Neuronal stem cell (in vitro differentiated cells): Measurements from ENCODE around the gene ZNF146.

Experiments
- DNase-seq: peaks from one replicate; pipeline ENCODE4 v3.0.0-alpha.2; 2013; ENCODE audit warnings: low spot score
- H2AFZ ChIP-seq: one replicate; pipeline ENCODE4 v1.6.1; 2013; ENCODE audit warnings: mild to moderate bottlenecking, low read length, inconsistent platforms
- H2AK5ac ChIP-seq: 2 replicates; pipeline ENCODE4 v1.6.1; 2013; ENCODE audit warnings: low read depth, mild to moderate bottlenecking, inconsistent platforms, low read length, moderate library complexity, mixed read lengths
- H2BK120ac ChIP-seq: 2 replicates; pipeline ENCODE4 v1.6.1; 2013; ENCODE audit warnings: low read depth, mild to moderate bottlenecking, inconsistent platforms, low read length, moderate library complexity, mixed read lengths
- H2BK12ac ChIP-seq: one replicate; pipeline ENCODE4 v1.6.1; 2013; ENCODE audit warnings: low read length, inconsistent platforms
- H2BK15ac ChIP-seq: 2 replicates; pipeline ENCODE4 v1.6.1; 2013; ENCODE audit warnings: mild to moderate bottlenecking, low read length, inconsistent platforms, mixed read lengths
- H2BK5ac ChIP-seq: one replicate; pipeline ENCODE4 v1.6.1; 2013; ENCODE audit warnings: inconsistent platforms, mild to moderate bottlenecking, low read length, moderate library complexity
- H3K14ac ChIP-seq: one replicate; pipeline ENCODE4 v1.6.1; 2013; ENCODE audit warnings: low read length, inconsistent platforms
- H3K18ac ChIP-seq: 2 replicates; pipeline ENCODE4 v1.6.1; 2013; ENCODE audit warnings: low read length, inconsistent platforms
- H3K23ac ChIP-seq: 2 replicates; pipeline ENCODE4 v1.6.1; 2013; ENCODE audit warnings: low read depth, mild to moderate bottlenecking, mixed read lengths, low read length, inconsistent platforms; ENCODE audit not compliant: poor library complexity
- H3K27ac ChIP-seq: replicated peaks from 3 replicates; pipeline ENCODE4 v1.5.1; 2013; ENCODE audit warnings: low read length, inconsistent platforms
- H3K27me3 ChIP-seq, 3 experiments: 2 replicates each; pipeline ENCODE4 v1.6.1; 2013; ENCODE audit warnings: low read length in 3 of 3, mild to moderate bottlenecking in 2 of 3, inconsistent platforms in 1 of 3, low read depth in 1 of 3, mixed read lengths in 1 of 3, moderate library complexity in 1 of 3; ENCODE audit not compliant: control insufficient read depth in 3 of 3, insufficient read depth in 3 of 3
- H3K36me3 ChIP-seq, 2 donors: replicated peaks in 1 of 2; 2 replicates each; pipeline ENCODE4 v1.6.1; 2013; ENCODE audit warnings: low read length in 2 of 2; ENCODE audit not compliant: control insufficient read depth in 2 of 2, insufficient read depth in 2 of 2
- H3K4ac ChIP-seq: 2 replicates; pipeline ENCODE4 v1.6.1; 2013; ENCODE audit warnings: inconsistent platforms, mild to moderate bottlenecking, low read length, moderate library complexity
- H3K4me1 ChIP-seq, 2 donors: 1 replicate in 1 of 2; 2 replicates in 1 of 2; pipeline ENCODE4 v1.6.1; 2013; ENCODE audit warnings: low read length in 2 of 2, low read depth in 1 of 2; ENCODE audit not compliant: control insufficient read depth in 2 of 2, insufficient read depth in 1 of 2
- H3K4me2 ChIP-seq: one replicate; pipeline ENCODE4 v1.6.1; 2013; ENCODE audit warnings: mild to moderate bottlenecking, low read length, inconsistent platforms; ENCODE audit not compliant: insufficient read depth, poor library complexity, severe bottlenecking
- H3K4me3 ChIP-seq, 2 donors: 2 replicates each; pipeline ENCODE4 v1.5.1; 2013; ENCODE audit warnings: low read length in 2 of 2, mild to moderate bottlenecking in 2 of 2, inconsistent platforms in 1 of 2, moderate library complexity in 1 of 2
- H3K79me1 ChIP-seq: one replicate; pipeline ENCODE4 v1.6.1; 2013; ENCODE audit warnings: low read depth, mild to moderate bottlenecking, inconsistent platforms, low read length, moderate library complexity
- H3K9ac ChIP-seq: one replicate; pipeline ENCODE4 v1.6.1; 2013; ENCODE audit warnings: mild to moderate bottlenecking, low read depth, low read length, inconsistent platforms; ENCODE audit not compliant: poor library complexity
- H3K9me3 ChIP-seq, 2 donors: replicated peaks in 1 of 2; 2 replicates each; pipeline versions ENCODE3 to v1.6.1; 2013; ENCODE audit warnings: low read length in 2 of 2, mild to moderate bottlenecking in 2 of 2, inconsistent platforms in 1 of 2, low read depth in 1 of 2, mixed read lengths in 1 of 2, moderate library complexity in 1 of 2; ENCODE audit not compliant: control insufficient read depth in 2 of 2, insufficient read depth in 1 of 2
- H4K8ac ChIP-seq: one replicate; pipeline ENCODE4 v1.6.1; 2013; ENCODE audit warnings: low read depth, mild to moderate bottlenecking, inconsistent platforms, low read length, moderate library complexity
- H4K91ac ChIP-seq: one replicate; pipeline ENCODE4 v1.6.1; 2013; ENCODE audit warnings: low read length, low read depth, mild to moderate bottlenecking, inconsistent platforms; ENCODE audit not compliant: poor library complexity
- WGBS, 2 donors: extraction: QIAGEN DNeasy Blood & Tissue Kit; methylation state at CpG; one replicate each; pipeline ENCODE4 v1.1.7; 2013; ENCODE audit warnings: missing lambda C conversion rate in 2 of 2, mixed read lengths in 1 of 2; ENCODE audit not compliant: insufficient read length in 2 of 2, insufficient replicate concordance in 1 of 2; ENCODE audit errors: extremely low coverage in 2 of 2; 5-methylcytosine and 5-hydroxymethylcytosine counted together

Gene ZNF146

DNA sequence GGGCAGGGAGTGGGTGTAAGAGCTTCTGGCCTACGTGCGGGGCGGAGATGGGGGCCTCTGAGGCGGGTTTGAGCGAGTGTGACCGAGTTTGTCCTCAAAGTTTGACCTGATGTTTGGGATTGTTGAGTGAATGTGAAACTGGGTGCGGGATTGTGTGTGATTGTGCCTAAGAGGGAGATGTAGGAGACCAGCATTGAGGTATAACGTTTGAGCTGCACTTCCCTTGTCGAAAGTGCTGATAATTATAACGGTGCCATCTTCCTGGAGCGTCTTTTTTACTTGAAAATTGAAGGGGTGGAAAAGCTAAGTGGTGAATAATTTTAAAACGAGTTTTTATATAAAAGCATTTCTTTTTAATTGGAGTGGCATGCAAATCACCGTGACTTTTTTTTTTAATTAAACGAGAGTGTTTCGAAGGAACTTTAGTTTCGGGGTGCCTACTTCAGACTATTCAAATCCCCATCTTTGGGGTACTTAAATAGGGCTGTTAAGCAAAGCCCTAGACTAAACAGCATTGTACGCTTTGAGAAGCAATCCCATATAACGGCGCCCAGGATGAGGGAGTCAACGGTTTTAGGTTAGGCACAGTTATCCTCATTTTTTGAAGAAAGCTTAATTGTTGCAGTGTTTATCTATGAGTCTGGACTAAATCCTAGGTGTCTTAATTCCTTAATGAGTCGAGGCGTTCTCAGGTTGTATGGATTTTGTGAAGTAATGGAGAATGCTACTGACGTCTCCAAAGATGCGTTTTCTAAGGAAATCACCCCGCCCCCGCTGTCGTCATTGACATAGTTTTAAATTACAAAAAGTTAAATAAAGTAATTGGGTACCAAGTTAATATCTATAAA, 594 bp downstream of the ZNF146 start:
- Histone ChIP-seq H3K27me3 (no peaks in the 10 kb centered on the region), H3K14ac (no peak overlapping the region), H3K4ac (no peak overlapping the region), H2BK15ac (no peak overlapping the region), H3K23ac (peak overlapping the region; percentile 95), H3K9ac (peak overlapping the region; percentile 63), H3K4me1 (peaks cover 5 to 6% of the 10 kb centered on the region in 2 donors), H3K9me3 (peaks cover 0 to 40% of the 10 kb centered on the region in 2 donors), H2BK12ac (no peak overlapping the region), H2AFZ (peak overlapping the region; percentile 47), H3K36me3 (peaks cover 5 to 40% of the 10 kb centered on the region in 2 donors), H3K18ac (peak overlapping the region; percentile 99), H2AK5ac (no peak overlapping the region), H2BK5ac (peak overlapping the region; percentile 98), H3K79me1 (peaks cover 5% of the 10 kb centered on the region), H4K91ac (peak overlapping the region; percentile 47), H3K27ac (peak overlapping the region; percentile 77), H3K4me3 (peak overlapping the region; percentile 80 to 92), H2BK120ac (no peak overlapping the region), H3K4me2 (peak overlapping the region; percentile 64), H4K8ac (no peak overlapping the region)
- WGBS, 2 donors: no CpG with 5 or more reads among the region's 27 CpGs
- DNase-seq: peak; percentile 5

DNA sequence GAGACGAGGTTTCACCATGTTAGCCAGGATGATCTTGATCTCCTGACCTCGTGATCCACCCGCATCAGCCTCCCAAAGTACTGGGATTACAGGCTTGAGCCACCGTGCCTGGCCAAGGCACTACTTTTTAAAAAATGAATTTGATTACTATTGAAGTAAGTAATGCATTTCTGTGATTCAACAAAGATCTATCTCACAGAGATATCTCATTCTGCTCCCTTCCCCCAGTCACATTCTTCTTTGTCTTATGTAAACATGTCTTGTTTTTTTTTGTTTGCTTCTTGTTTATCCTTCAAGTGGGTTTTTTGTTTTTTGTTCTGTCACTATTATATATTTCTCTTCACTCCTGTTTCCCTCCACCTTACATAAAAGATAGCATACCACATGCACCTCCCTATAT, 6.6 kb downstream of the ZNF146 start:
- DNase-seq: no peak
- Histone ChIP-seq H3K79me1 (peaks cover 5% of the 10 kb centered on the region), H2BK12ac (no peak overlapping the region), H3K9ac (no peak overlapping the region), H2AFZ (no peak overlapping the region), H4K91ac (no peak overlapping the region), H3K9me3 (peaks cover 0 to 91% of the 10 kb centered on the region in 2 donors), H3K4ac (no peak overlapping the region), H2BK15ac (no peak overlapping the region), H4K8ac (no peak overlapping the region), H2BK5ac (no peak overlapping the region), H3K27me3 (no peaks in the 10 kb centered on the region), H3K27ac (no peak overlapping the region), H2BK120ac (no peak overlapping the region), H2AK5ac (no peak overlapping the region), H3K36me3 (peaks cover 20 to 96% of the 10 kb centered on the region in 2 donors), H3K18ac (no peak overlapping the region), H3K23ac (no peak overlapping the region), H3K14ac (no peak overlapping the region), H3K4me3 (no peak overlapping the region), H3K4me1 (no peaks in the 10 kb centered on the region), H3K4me2 (no peak overlapping the region)
- whole genome bisulfite sequencing, 2 donors: no CpG with 5 or more reads among the region's 4 CpGs

DNA sequence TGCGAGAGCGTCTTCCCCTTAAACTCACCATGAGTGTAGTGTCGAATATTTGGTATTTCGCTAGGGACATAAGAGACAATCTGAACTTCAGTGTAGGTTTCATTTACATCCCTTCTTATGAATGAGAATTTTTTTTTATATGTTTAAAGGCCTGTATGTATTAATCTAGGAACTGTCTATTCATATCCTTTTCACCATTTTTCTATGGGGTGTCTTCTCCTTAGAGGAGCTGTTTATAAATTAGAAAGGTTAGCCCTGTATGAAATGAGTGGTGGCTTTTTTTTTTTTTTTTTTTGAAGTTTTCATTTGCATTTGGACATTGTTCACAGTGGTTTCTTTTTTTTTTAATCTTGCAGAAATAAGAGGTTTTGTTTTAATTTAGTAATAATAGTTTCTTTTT, 7.6 kb downstream of the ZNF146 start:
- H3K4me3 ChIP-seq: no peak overlapping the region
- H3K79me1 ChIP-seq: peaks cover 5% of the 10 kb centered on the region
- H2AK5ac ChIP-seq: no peak overlapping the region
- H4K8ac ChIP-seq: no peak overlapping the region
- H3K18ac ChIP-seq: no peak overlapping the region
- peaks cover 0 to 88% of the 10 kb centered on the region in 2 donors for H3K9me3 ChIP-seq
- no peak overlapping the region for H2BK120ac ChIP-seq
- H3K14ac ChIP-seq: no peak overlapping the region
- H3K9ac ChIP-seq: no peak overlapping the region
- H4K91ac ChIP-seq: no peak overlapping the region
- no peaks in the 10 kb centered on the region for H3K27me3 ChIP-seq
- no peak overlapping the region for H2AFZ ChIP-seq
- peaks cover 21 to 96% of the 10 kb centered on the region in 2 donors for H3K36me3 ChIP-seq
- no peak overlapping the region for H2BK5ac ChIP-seq
- no peak overlapping the region for H2BK12ac ChIP-seq
- no peak overlapping the region for H3K4ac ChIP-seq
- no peak overlapping the region for H3K4me2 ChIP-seq
- DNase-seq: no peak
- no CpG with 5 or more reads among the region's 4 CpGs for WGBS, 2 donors
- no peak overlapping the region for H2BK15ac ChIP-seq
- H3K4me1 ChIP-seq: no peaks in the 10 kb centered on the region
- no peak overlapping the region for H3K27ac ChIP-seq
- no peak overlapping the region for H3K23ac ChIP-seq

DNA sequence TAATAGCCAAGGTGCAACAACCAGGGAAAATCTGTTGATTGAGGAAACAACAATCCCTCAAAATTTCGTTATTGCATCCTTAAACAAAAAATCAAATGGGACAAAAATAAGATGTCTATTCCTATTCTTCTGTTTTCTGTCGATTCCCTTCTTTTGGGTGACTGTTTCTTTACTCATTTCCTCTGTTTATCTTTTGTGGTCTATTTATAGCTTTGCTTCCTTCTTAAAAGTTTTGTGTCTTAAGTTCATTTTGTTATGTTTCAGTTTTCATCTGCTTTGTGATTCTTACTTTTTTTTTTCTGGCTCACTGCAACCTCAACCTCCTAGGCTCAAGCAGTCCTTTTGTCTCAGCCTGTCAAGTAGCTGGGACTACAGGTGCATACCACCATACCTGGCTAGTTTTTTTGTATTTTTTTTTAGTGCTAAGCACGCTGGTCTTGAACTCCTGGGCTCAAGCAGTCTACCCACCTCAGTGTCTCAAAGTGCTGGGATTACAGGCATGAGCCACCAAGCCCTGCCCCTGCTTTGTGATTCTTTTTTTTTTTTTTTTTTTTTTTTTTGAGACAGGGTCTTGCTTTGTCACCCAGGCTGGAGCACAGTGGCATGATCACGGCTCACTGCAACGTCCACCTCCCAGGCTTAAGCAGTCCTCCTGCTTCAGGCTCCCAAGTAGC, 10.4 kb downstream of the ZNF146 start:
- H2AK5ac ChIP-seq: no peak overlapping the region
- WGBS, 2 donors: no CpG with 5 or more reads among the region's 5 CpGs
- no peak overlapping the region for H3K9ac ChIP-seq
- no peak overlapping the region for H3K23ac ChIP-seq
- H2BK5ac ChIP-seq: no peak overlapping the region
- no peak overlapping the region for H4K91ac ChIP-seq
- H2BK15ac ChIP-seq: no peak overlapping the region
- no peaks in the 10 kb centered on the region for H3K27me3 ChIP-seq
- H3K79me1 ChIP-seq: peaks cover 5% of the 10 kb centered on the region
- H3K4ac ChIP-seq: no peak overlapping the region
- H2AFZ ChIP-seq: no peak overlapping the region
- H3K4me2 ChIP-seq: no peak overlapping the region
- H3K18ac ChIP-seq: no peak overlapping the region
- H3K4me3 ChIP-seq: no peak overlapping the region
- H3K36me3 ChIP-seq: peaks cover 29 to 99% of the 10 kb centered on the region in 2 donors
- DNase-seq: no peak
- no peak overlapping the region for H4K8ac ChIP-seq
- no peak overlapping the region for H2BK120ac ChIP-seq
- no peaks in the 10 kb centered on the region for H3K4me1 ChIP-seq
- no peak overlapping the region for H3K14ac ChIP-seq
- H3K27ac ChIP-seq: no peak overlapping the region
- H3K9me3 ChIP-seq: peaks cover 0 to 92% of the 10 kb centered on the region in 2 donors
- no peak overlapping the region for H2BK12ac ChIP-seq
